GM18867 (cell line): ENCODE results near the gene PDLIM5.
"Not testable (repeated sequence)": the region's sequence is repeated elsewhere in the genome, so short reads cannot be mapped to it uniquely, and the experiment has no call there.

ENCODE experiments used
- ATAC-seq: cut with Tn5 transposase; IDR thresholded peaks from one replicate; pipeline ENCODE4 v1.9.1; 2021; ENCODE audit warnings: mild to moderate bottlenecking, moderate library complexity; ENCODE audit not compliant: unreplicated experiment

Gene PDLIM5

GRCh38 chr4:94639298-94639697 lies 187.6 kb downstream of the PDLIM5 start:
- ATAC-seq, result no peak

- ATAC-seq, result no peak
Measured at GRCh38 chr4:94640151-94640550, 188.4 kb downstream of the PDLIM5 start.

GRCh38 chr4:94641702-94642560 lies 190.2 kb downstream of the PDLIM5 start:
- ATAC-seq, result no peak

- no peak for ATAC-seq
Measured at GRCh38 chr4:94642561-94642866, 190.8 kb downstream of the PDLIM5 start.

GRCh38 chr4:94648699-94649098 lies 197.0 kb downstream of the PDLIM5 start:
- no peak for ATAC-seq

GRCh38 chr4:94649381-94650133 lies 197.8 kb downstream of the PDLIM5 start:
- no peak for ATAC-seq

GRCh38 chr4:94650134-94650495 lies 198.4 kb downstream of the PDLIM5 start:
- ATAC-seq, result no peak

GRCh38 chr4:94650690-94651089 lies 198.9 kb downstream of the PDLIM5 start:
- no peak for ATAC-seq

- ATAC-seq, result no peak
Measured at GRCh38 chr4:94653095-94653649, 201.4 kb downstream of the PDLIM5 start.

GRCh38 chr4:94653984-94654609 lies 202.4 kb downstream of the PDLIM5 start:
- ATAC-seq, result no peak

GRCh38 chr4:94654714-94655113 lies 203.0 kb downstream of the PDLIM5 start:
- no peak for ATAC-seq

GRCh38 chr4:94660614-94661013 lies 208.9 kb downstream of the PDLIM5 start:
- ATAC-seq, result no peak

GRCh38 chr4:94665021-94665420 lies 213.3 kb downstream of the PDLIM5 start:
- not testable (repeated sequence) for ATAC-seq

- ATAC-seq, result no peak
Measured at GRCh38 chr4:94665500-94666404, 214.0 kb downstream of the PDLIM5 start.

GRCh38 chr4:94668724-94669123 lies 217.0 kb downstream of the PDLIM5 start:
- ATAC-seq, result no peak

GRCh38 chr4:94669672-94670664 lies 218.2 kb downstream of the PDLIM5 start:
- no peak for ATAC-seq

- ATAC-seq, result no peak
Measured at GRCh38 chr4:94671113-94671512, 219.4 kb downstream of the PDLIM5 start.

GRCh38 chr4:94673961-94674360 lies 222.2 kb downstream of the PDLIM5 start:
- no peak for ATAC-seq

- ATAC-seq, result no peak
Measured at GRCh38 chr4:94676970-94677369, 225.2 kb downstream of the PDLIM5 start.
